Liver (tissue), 9 donors: ENCODE data around the gene ANKRD6. TPM values are rescaled to one million over a fixed set of nuclear protein-coding genes. Genes with fewer than 3 reads are reported as not detected.

Experiments
- DNase-seq: peaks from one replicate; pipeline ENCODE4 v3.0.0-alpha.2; 2017; ENCODE audit warnings: low spot score
- H3K27ac ChIP-seq, 2 donors: one replicate each; pipeline ENCODE4 v1.7.0; 2013; ENCODE audit warnings: inconsistent platforms in 2 of 2, low read length in 2 of 2, control low read depth in 1 of 2, low read depth in 1 of 2, mild to moderate bottlenecking in 1 of 2
- H3K27me3 ChIP-seq, 4 donors: one replicate each; pipeline versions ENCODE4 v1.6.1 to v1.7.0; 2013; ENCODE audit warnings: low read length in 3 of 4, inconsistent platforms in 1 of 4, mild to moderate bottlenecking in 1 of 4, moderate library complexity in 1 of 4; ENCODE audit not compliant: control insufficient read depth in 4 of 4, insufficient read depth in 4 of 4
- H3K36me3 ChIP-seq, 4 donors: one replicate each; pipeline versions ENCODE4 v1.6.1 to v1.7.0; 2013; ENCODE audit warnings: low read length in 3 of 4, mild to moderate bottlenecking in 3 of 4, low read depth in 1 of 4, moderate library complexity in 1 of 4; ENCODE audit not compliant: control insufficient read depth in 4 of 4, insufficient read depth in 3 of 4
- H3K4me1 ChIP-seq, 4 donors: one replicate each; pipeline versions ENCODE4 v1.6.1 to v1.7.0; 2013; ENCODE audit warnings: low read length in 3 of 4, mild to moderate bottlenecking in 3 of 4, moderate library complexity in 1 of 4; ENCODE audit not compliant: control insufficient read depth in 4 of 4, insufficient read depth in 4 of 4
- H3K4me3 ChIP-seq, 3 donors: one replicate each; pipeline versions ENCODE4 v1.6.1 to v1.7.0; 2013; ENCODE audit warnings: low read length in 3 of 3, control low read depth in 1 of 3, low read depth in 1 of 3, mild to moderate bottlenecking in 1 of 3
- H3K9ac ChIP-seq, 2 donors: one replicate each; pipeline ENCODE4 v1.7.0; 2013; ENCODE audit warnings: low read length in 2 of 2, mild to moderate bottlenecking in 2 of 2, moderate library complexity in 2 of 2, control low read depth in 1 of 2, low read depth in 1 of 2
- H3K9me3 ChIP-seq, 4 donors: one replicate each; pipeline versions ENCODE4 v1.6.1 to v1.7.0; 2013; ENCODE audit warnings: low read length in 3 of 4; ENCODE audit not compliant: control insufficient read depth in 4 of 4
- ATF3 ChIP-seq: IDR thresholded peaks from 2 replicates; pipeline ENCODE4 v1.6.1; 2016; ENCODE audit warnings: antibody characterized with exemption
- CTCF ChIP-seq: fragments of 150-350 bp; IDR thresholded peaks from 2 replicates; pipeline ENCODE4 v1.5.1; 2017; ENCODE audit warnings: improper control_type of control experiment, low read depth, low read length; ENCODE audit not compliant: missing input control
- EGR1 ChIP-seq, 2 donors: IDR thresholded peaks; 2 replicates each; pipeline ENCODE4 v1.6.1; 2016 to 2018; ENCODE audit warnings: antibody characterized with exemption in 2 of 2, low read depth in 2 of 2
- FOXA1 ChIP-seq: IDR thresholded peaks from 2 replicates; pipeline ENCODE4 v1.6.1; 2016; ENCODE audit warnings: antibody characterized with exemption
- FOXA2 ChIP-seq: IDR thresholded peaks from 2 replicates; pipeline ENCODE4 v1.6.1; 2016; ENCODE audit warnings: antibody characterized with exemption
- GABPA ChIP-seq, 2 donors: IDR thresholded peaks in 1 of 2; conservative IDR thresholded peaks in 1 of 2; 2 replicates each; pipeline ENCODE4 v1.6.1; 2016; ENCODE audit warnings: antibody characterized with exemption in 2 of 2, mild to moderate bottlenecking in 1 of 2, moderate library complexity in 1 of 2
- HNF4A ChIP-seq, 2 donors: conservative IDR thresholded peaks; 2 replicates each; pipeline ENCODE4 v1.6.1; 2016; ENCODE audit warnings: antibody characterized with exemption in 2 of 2, mild to moderate bottlenecking in 2 of 2
- HNF4G ChIP-seq: IDR thresholded peaks from 2 replicates; pipeline ENCODE4 v1.6.1; 2016; ENCODE audit warnings: antibody characterized with exemption
- JUND ChIP-seq, 2 donors: IDR thresholded peaks; 2 replicates each; pipeline ENCODE4 v1.6.1; 2016; ENCODE audit warnings: antibody characterized with exemption in 2 of 2
- MAX ChIP-seq: IDR thresholded peaks from 2 replicates; pipeline ENCODE4 v1.6.1; 2016; ENCODE audit warnings: antibody characterized with exemption
- NR2F2 ChIP-seq: IDR thresholded peaks from 2 replicates; pipeline ENCODE4 v1.6.1; 2016; ENCODE audit warnings: antibody characterized with exemption
- RAD21 ChIP-seq, 2 donors: IDR thresholded peaks; 2 replicates each; pipeline ENCODE4 v1.6.1; 2016; ENCODE audit warnings: antibody characterized with exemption in 2 of 2, mild to moderate bottlenecking in 2 of 2
- REST ChIP-seq: IDR thresholded peaks from 2 replicates; pipeline ENCODE4 v1.6.1; 2016; ENCODE audit warnings: antibody characterized with exemption, mild to moderate bottlenecking
- RXRA ChIP-seq, 2 donors: IDR thresholded peaks; 2 replicates each; pipeline ENCODE4 v1.6.1; 2017 to 2018; ENCODE audit warnings: antibody characterized with exemption in 2 of 2, mild to moderate bottlenecking in 1 of 2
- SP1 ChIP-seq: IDR thresholded peaks from 2 replicates; pipeline ENCODE4 v1.6.1; 2018; ENCODE audit warnings: antibody characterized with exemption, mild to moderate bottlenecking
- TAF1 ChIP-seq: conservative IDR thresholded peaks from 2 replicates; pipeline ENCODE4 v1.6.1; 2016; ENCODE audit warnings: antibody characterized with exemption, mild to moderate bottlenecking
- YY1 ChIP-seq: IDR thresholded peaks from 2 replicates; pipeline ENCODE4 v1.6.1; 2016; ENCODE audit warnings: antibody characterized with exemption, mild to moderate bottlenecking
- ZBTB33 ChIP-seq: IDR thresholded peaks from 2 replicates; pipeline ENCODE4 v1.6.1; 2016; ENCODE audit warnings: antibody characterized with exemption
- WGBS: extraction: QIAGEN DNeasy Blood & Tissue Kit; methylation state at CpG from one replicate; pipeline ENCODE4 v1.1.7; 2013; 5-methylcytosine and 5-hydroxymethylcytosine counted together
- polyA plus RNA-seq, 2 donors: library from polyadenylated mRNA; stranded (reverse) in 1 of 2; unstranded in 1 of 2; fragments of 200-250 nt in 1 of 2; fragments of >200 nt in 1 of 2; fragmentation: Nextera tagmentation in 1 of 2; extraction: Ambion mirVana in 1 of 2; gene quantifications; one replicate each; pipeline versions ENCODE4 v1.2.1 to v1.2.3, GENCODE V29; 2013 to 2015
- total RNA-seq, 2 donors: library from RNA; depleted of rRNA; stranded (reverse); fragments of >200 nt; gene quantifications; one replicate each; pipeline ENCODE4 v1.2.3, GENCODE V29; 2014
- donor health status: healthy.
- donor health status: healthy.
- donor health status: healthy.
- donor health status: healthy.
- donor health status: healthy.

The ANKRD6 gene
- total and polyA plus RNA-seq, 4 donors: 2.9 to 9.2 (median 3.8) TPM

GRCh38 chr6:89413006-89413400 lies 19.9 kb upstream of the ANKRD6 start:
- Histone ChIP-seq H3K9me3 (no peaks in the 10 kb centered on the region), H3K9ac (no peak overlapping the region), H3K4me1 (peaks cover 0 to 21% (median 8%) of the 10 kb centered on the region in 4 donors), H3K27me3 (peaks cover 0 to 4% (median 0%) of the 10 kb centered on the region in 4 donors), H3K27ac (no peak overlapping the region), H3K4me3 (peak overlapping the region in 2 of 3 donors; percentile 65 to 78), H3K36me3 (no peaks in the 10 kb centered on the region)
- WGBS: 39% methylated on average over 9 of the region's 9 CpGs
- DNase-seq: no peak
- TF ChIP-seq RAD21 (IDR thresholded peaks at IDR 0.05): no peak

- peaks cover 0 to 21% (median 8%) of the 10 kb centered on the region in 4 donors for H3K4me1 ChIP-seq
- H3K9ac ChIP-seq: no peak overlapping the region
- peaks cover 0 to 4% (median 0%) of the 10 kb centered on the region in 4 donors for H3K27me3 ChIP-seq
- TF ChIP-seq JUND (IDR thresholded peaks at IDR 0.05) (no peak), FOXA2 (no peak), EGR1 (IDR thresholded peaks at IDR 0.05; ENCODE audit: low read depth in 2 of 2) (no peak), FOXA1 (no peak), RAD21 (IDR thresholded peaks at IDR 0.05) (no peak), CTCF (no peak), ATF3 (no peak), HNF4G (no peak), TAF1 (no peak), MAX (no peak), ZBTB33 (no peak), RXRA (IDR thresholded peaks at IDR 0.05) (no peak), NR2F2 (no peak), SP1 (no peak), YY1 (no peak), REST (no peak), GABPA (IDR thresholded peaks at IDR 0.05 in 1 of 2, conservative IDR thresholded peaks at IDR 0.05 in 1 of 2) (no peak), HNF4A (conservative IDR thresholded peaks at IDR 0.05) (no peak)
- no peak for DNase-seq
- 15% methylated on average over 2 of the region's 2 CpGs for WGBS
- no peaks in the 10 kb centered on the region for H3K36me3 ChIP-seq
- H3K9me3 ChIP-seq: no peaks in the 10 kb centered on the region
- no peak overlapping the region for H3K4me3 ChIP-seq
- H3K27ac ChIP-seq: no peak overlapping the region
Observed at GRCh38 chr6:89414215-89414614, 18.7 kb upstream of the ANKRD6 start.
